GM18951 (cell line): ENCODE data around the gene SCAPER.
"Not testable (repeated sequence)": the region's sequence is repeated elsewhere in the genome, so short reads cannot be mapped to it uniquely, and the experiment has no call there.

Source experiments
- POLR2A ChIP-seq: IDR thresholded peaks from 4 replicates; pipeline ENCODE4 v1.6.1; 2011; ENCODE audit warnings: mild to moderate bottlenecking; ENCODE audit not compliant: insufficient read length, insufficient read depth; ENCODE audit errors: extremely low read depth
- in situ Hi-C: fragments of 300-500 bp; cut with MboI; formaldehyde crosslinking; loops from one replicate; pipeline ENCODE4 v1.12.0; 2022; ENCODE audit warnings: low sequenced_read_pairs, mixed read lengths, inconsistent platforms; ENCODE audit not compliant: unreplicated experiment

Gene SCAPER

DNA sequence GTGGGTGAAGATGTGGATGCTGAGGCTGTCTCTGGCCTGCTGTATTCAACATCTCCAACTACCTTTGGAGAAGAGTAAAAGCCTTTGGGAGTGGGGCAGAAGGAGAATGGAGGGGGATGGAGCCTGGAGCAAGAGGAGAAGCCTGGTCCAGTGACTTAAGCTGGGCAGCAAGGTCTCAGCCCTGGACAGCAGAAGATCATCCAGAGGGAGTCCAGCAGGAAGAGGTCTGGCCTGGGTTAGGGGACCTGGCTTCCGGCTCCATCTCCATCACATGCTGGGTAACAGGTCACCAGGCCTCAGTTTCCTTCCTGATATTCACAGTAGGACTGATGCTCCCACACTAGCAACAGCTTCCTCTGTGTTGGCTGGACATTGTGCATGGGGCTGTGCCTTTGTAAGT, 572.3 kb downstream of the SCAPER start:
- no peak for TF ChIP-seq POLR2A
- in situ Hi-C loops = no loop called here

GRCh38 chr15:76330080-76330680, 575.0 kb downstream of the SCAPER start:
- no peak for TF ChIP-seq POLR2A
- in situ Hi-C loops = no loop called here

GRCh38 chr15:76328958-76329357, 576.2 kb downstream of the SCAPER start:
- no peak for TF ChIP-seq POLR2A
- in situ Hi-C loops = no loop called here

DNA sequence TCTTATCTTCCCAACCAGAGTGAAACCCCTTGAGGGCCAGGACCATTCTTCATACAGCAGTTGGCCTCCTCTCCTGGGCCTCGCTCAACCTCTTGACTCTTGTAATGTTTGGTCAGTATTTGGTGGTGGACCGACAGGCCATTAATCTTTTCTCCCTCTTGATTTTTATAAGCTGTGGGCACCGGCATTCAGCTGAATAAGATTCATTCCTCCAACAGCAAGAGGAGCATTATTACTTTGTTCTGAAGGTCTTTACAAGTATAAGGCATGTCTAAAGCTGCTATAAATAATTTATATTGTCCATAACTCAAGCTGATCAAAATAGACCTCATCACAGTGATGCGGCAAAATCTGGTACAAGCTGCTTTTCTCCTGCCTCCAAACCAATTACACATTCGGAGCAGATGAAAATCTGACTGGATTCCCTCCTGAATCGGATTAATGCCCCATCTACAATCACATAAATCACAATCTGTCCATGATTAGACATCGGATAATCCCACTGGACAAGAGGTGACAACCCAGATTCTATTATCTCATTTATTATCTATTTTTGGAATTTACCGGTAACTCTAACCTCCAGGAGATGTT, 576.9 kb downstream of the SCAPER start:
- TF ChIP-seq POLR2A = no peak

DNA sequence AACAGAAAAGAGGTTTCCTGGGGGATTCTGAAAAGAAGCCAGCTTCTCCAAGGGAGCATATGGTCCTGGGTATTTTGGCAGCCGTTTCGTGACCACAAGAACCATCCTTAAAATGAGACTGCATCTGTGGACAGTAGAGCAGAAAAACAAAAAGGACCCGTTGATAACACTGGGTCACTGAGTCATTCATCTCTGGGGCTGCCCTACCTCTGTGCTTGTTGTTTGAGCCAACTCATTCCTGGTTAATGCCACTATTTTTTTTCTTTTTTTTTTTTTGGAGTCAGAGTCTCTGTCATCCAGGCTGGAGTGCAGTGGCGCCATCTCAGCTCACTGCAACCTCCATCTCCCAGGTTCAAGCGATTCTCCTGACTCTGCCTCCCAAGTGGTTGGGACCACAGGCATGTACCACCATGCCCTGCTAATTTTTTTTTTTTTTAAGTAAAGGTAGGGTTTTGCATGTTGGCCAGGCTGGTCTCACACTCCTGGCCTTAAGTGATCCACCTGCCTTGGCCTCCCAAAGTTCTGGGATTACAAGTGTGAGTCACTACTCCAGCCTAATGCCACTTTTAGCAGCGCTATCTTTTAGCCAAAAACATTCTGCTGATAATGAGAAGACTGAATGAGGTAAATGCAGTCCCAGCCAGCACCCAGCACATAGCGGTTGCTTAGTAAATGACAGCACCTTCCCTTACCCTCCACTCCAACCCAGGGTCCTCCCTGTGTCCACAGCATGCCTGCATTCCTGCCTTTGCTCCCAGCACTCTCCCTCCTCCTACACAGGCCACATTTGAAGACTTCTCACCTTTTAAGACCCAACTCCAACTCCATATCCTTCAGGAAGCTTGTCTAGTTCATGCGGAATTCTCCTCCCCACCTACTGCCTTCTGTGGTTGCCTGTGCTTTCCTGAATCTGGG, 577.7 kb downstream of the SCAPER start:
- in situ Hi-C loops = no loop called here

More for the DNA sequence above, 576.9 kb downstream of the SCAPER start:
- in situ Hi-C loops = no loop called here

GRCh38 chr15:76325704-76326103, 579.4 kb downstream of the SCAPER start:
- in situ Hi-C loops = no loop called here
- no peak for TF ChIP-seq POLR2A

More for the DNA sequence above, 577.7 kb downstream of the SCAPER start:
- no peak for TF ChIP-seq POLR2A

GRCh38 chr15:76324066-76324465, 581.1 kb downstream of the SCAPER start:
- TF ChIP-seq POLR2A = no peak
- in situ Hi-C loops = no loop called here

- in situ Hi-C loops = no loop called here
- TF ChIP-seq POLR2A = no peak
Observed at GRCh38 chr15:76321602-76322001, 583.5 kb downstream of the SCAPER start.

- in situ Hi-C loops = no loop called here
- TF ChIP-seq POLR2A = no peak
Observed at GRCh38 chr15:76321171-76321570, 584.0 kb downstream of the SCAPER start.

DNA sequence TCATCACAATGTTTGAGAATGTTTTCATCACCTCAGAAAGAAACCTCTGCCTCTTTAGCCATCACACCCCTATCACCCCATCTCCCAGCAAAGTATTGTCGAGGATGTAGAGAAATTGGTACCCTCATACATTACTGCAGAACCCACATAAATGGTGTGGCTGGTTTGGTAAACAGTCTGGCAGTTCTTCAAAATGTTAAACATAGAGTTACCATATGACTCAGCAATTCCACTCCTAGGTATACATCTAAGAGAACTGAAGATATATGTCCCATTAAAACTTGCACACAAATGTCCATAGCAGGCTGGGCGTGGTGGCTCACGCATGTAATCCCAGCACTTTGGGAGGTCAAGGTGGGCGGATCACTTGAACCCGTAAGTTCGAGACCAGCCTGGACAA, 585.1 kb downstream of the SCAPER start:
- TF ChIP-seq POLR2A = no peak
- in situ Hi-C loops = no loop called here

GRCh38 chr15:76313731-76314130, 591.4 kb downstream of the SCAPER start:
- in situ Hi-C loops = no loop called here
- TF ChIP-seq POLR2A = no peak

DNA sequence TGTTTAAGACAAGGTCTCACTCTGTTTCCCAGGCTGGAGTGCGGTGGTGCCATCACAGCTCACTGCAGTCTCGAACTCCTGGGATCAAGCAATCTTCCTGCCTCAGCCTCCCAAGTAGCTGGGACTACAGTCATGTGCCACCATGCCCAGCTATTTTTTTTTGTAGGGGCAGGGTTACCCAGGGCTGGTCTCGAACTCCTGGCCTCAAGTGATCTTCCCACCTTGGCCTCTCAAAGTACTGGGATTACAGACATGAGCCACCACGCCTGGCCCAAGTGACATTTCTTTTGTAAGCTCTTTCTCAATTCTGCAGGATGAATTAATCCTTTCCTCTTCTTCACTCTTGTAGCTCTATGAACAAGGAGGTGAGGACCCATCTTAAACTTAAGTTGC, 592.0 kb downstream of the SCAPER start:
- in situ Hi-C loops = not testable (repeated sequence)

GRCh38 chr15:76312540-76313174, 592.5 kb downstream of the SCAPER start:
- in situ Hi-C loops = no loop called here
- TF ChIP-seq POLR2A = no peak
